RPMI7951 (cell line): ENCODE results near the gene IGFBP7. TPM values are rescaled to one million over a fixed set of nuclear protein-coding genes. Genes with fewer than 3 reads are reported as not detected.

Experiments used
- DNase-seq: peaks from one replicate; pipeline ENCODE4 v3.0.0-alpha.2; 2012; ENCODE audit warnings: low read depth
- total RNA-seq: library from RNA; depleted of rRNA; stranded (reverse); fragments of >200 nt; shearing (Covaris generic); gene quantifications from 2 replicates; pipeline ENCODE4 v1.2.3, GENCODE V29; 2014

Gene IGFBP7
- total RNA-seq, 1 experiment from 2014 or later, result 436 TPM

- peak; percentile 88 for DNase-seq
These were observed 66.6 kb downstream of the IGFBP7 start for GRCh38 chr4:57043347-57044251.

GRCh38 chr4:57042711-57043169 lies 67.4 kb downstream of the IGFBP7 start:
- peak; percentile 52 for DNase-seq

GRCh38 chr4:57041020-57041419 lies 69.2 kb downstream of the IGFBP7 start:
- no peak for DNase-seq

GRCh38 chr4:57040510-57040909 lies 69.7 kb downstream of the IGFBP7 start:
- no peak for DNase-seq

GRCh38 chr4:57039345-57039744 lies 70.8 kb downstream of the IGFBP7 start:
- DNase-seq, result peak; percentile 53

- DNase-seq, result no peak
These were observed 72.1 kb downstream of the IGFBP7 start for GRCh38 chr4:57037982-57038604.

GRCh38 chr4:57034520-57034919 lies 75.7 kb downstream of the IGFBP7 start:
- DNase-seq, result no peak

- DNase-seq, result peak; percentile 92
These were observed 87.1 kb downstream of the IGFBP7 start for GRCh38 chr4:57023104-57023503.

GRCh38 chr4:57020467-57021101 lies 89.6 kb downstream of the IGFBP7 start:
- peak; percentile 67 for DNase-seq

GRCh38 chr4:57018980-57019379 lies 91.2 kb downstream of the IGFBP7 start:
- DNase-seq, result peak; percentile 11

GRCh38 chr4:57013543-57014120 lies 96.6 kb downstream of the IGFBP7 start:
- no peak for DNase-seq

- DNase-seq, result no peak
These were observed 110.4 kb downstream of the IGFBP7 start for GRCh38 chr4:56999751-57000150.

GRCh38 chr4:56995525-56995924 lies 114.7 kb downstream of the IGFBP7 start:
- no peak for DNase-seq

GRCh38 chr4:56990109-56990905 lies 119.9 kb downstream of the IGFBP7 start:
- DNase-seq, result no peak

GRCh38 chr4:56986952-56987351 lies 123.2 kb downstream of the IGFBP7 start:
- no peak for DNase-seq

GRCh38 chr4:56986192-56986591 lies 124.0 kb downstream of the IGFBP7 start:
- DNase-seq, result no peak

- DNase-seq, result peak; percentile 20
These were observed 128.4 kb downstream of the IGFBP7 start for GRCh38 chr4:56981795-56982201.
